HG02642 (cell line): ENCODE data around the gene CREM.

Source experiments
- ATAC-seq: cut with Tn5 transposase; IDR thresholded peaks from one replicate; pipeline ENCODE4 v1.9.1; 2021; ENCODE audit warnings: mild to moderate bottlenecking; ENCODE audit not compliant: unreplicated experiment, poor library complexity

Gene CREM

DNA sequence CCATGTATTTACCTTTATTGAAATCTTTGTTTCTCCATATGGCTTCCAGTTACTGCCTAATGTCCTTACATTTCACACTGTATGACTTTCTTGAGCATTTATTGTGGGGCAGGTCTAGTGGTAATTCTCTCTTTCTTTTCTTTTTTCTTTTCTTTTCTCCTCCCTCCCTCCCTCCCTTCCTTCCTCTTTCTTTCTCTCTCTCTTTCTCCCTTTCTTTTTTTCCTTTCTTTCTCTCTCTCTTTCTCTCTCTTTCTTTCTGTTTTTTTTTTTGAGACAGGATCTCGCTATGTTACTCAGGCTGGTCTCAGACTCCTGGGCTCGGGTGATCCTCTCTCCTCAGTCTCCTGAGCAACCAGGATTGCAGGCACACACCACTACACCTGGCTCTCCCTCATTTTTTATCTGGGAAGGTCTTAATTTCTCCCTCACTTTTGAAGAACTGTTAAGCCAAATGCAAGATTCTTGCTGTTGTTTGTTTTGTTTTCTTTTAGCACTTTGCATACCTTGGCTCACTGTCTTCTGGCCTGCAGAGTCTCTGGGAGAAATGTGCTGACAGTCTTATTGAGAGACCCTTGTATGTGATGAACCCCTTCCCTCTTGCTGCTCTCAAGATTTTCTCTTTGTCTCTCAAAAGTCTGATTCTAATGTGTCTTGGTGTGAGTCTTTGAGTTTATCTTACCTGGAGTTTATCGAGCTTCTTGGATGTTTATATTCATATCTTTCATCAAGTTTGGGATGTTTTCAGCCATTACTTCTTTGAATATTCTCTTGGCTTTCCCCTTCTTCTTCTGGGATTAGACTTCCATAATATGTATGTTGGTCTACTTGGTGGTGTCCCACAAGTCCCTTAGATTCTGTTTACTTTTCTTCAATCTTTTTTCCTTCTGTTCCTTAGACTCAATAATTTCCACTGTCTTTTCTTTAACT lies 130.7 kb downstream of the CREM start:
- no peak for ATAC-seq

DNA sequence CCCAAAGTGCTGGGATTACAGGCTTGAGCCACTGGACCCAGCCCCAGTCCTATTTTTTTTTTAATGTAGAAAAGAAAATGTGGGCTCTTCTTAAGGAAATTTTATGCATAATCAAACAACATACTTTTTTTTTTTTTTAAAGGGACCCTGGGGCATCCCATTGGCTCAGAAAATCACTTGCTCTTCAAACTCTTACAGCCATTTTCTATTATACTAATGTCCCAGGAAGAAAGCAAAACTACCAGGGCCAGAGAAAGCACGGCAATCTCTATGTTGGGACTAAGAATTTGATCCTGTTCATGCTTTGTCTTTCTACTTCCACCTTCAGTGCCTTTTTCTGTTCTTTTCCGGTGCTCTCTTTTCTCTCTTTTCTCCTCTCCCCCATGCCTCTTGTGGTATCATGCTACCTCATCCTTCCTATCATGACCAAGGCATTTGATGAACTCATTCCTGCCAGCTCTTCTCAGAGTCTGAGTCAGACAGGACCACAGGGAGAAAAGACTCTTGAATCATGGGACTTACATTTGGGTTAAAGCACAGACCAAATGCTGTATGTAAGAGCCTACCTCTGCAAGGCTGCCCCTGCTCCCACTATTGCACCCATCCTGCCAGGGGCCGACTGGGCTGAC lies 133.2 kb downstream of the CREM start:
- no peak for ATAC-seq

DNA sequence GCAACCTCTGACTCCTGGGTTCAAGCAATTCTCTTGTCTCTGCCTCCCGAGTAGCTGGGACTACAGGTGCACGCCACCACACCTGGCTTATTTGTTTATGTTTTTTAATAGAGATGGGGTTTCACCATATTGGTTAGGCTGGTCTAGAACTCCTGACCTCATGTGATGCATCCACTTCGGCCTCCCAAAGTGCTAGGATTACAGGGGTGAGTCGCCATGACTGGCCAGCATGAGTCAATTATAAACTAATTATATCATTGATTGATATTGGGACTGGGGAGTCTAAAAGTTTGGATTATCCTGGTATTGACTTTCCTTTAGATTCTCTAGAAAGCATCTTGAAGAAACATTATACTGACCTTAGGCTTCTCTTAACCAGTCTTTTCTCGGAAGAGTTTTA lies 135.8 kb downstream of the CREM start:
- ATAC-seq = no peak
